ENCODE measurements around the gene KSR2. TPM values are rescaled to one million over a fixed set of nuclear protein-coding genes. Genes with fewer than 3 reads are reported as not detected.
A peak's percentile ranks its signal among the peaks of the same experiment; 100 is the strongest.
"Not testable (repeated sequence)": the region's sequence is repeated elsewhere in the genome, so short reads cannot be mapped to it uniquely, and the experiment has no call there.

KSR2 gene
- total RNA-seq, 2 experiments from 2014 or later = not detected

DNA sequence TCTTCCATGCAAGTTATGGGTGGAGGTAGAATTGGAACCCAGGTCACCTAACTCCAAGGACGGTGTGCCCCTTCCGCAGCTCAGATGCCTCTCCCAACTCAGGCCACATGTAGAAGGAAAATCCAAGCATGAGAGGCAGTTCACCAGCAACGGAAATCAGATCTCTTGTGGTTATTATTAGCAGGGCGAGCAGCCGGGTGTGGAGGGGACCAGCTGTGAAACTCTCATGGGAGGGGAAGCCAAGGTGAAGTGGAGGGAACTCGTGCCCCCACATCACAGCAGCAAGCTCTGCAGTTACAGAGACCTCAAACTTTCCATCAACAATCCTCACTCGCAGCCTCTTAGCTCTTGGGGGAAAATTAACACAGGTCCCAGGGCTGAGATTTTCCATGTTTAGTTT lies 79.7 kb downstream of the KSR2 start:
- no peak overlapping the region for H3K4me3 Mint-ChIP-seq
- no peak for DNase-seq
- no peak overlapping the region for H3K27ac Mint-ChIP-seq
- H3K4me1 Mint-ChIP-seq = no peaks in the 10 kb centered on the region
- H3K9me3 Mint-ChIP-seq = no peaks in the 10 kb centered on the region
- H3K36me3 Mint-ChIP-seq = no peaks in the 10 kb centered on the region
- peaks cover 21% of the 10 kb centered on the region for H3K27me3 Mint-ChIP-seq

DNA sequence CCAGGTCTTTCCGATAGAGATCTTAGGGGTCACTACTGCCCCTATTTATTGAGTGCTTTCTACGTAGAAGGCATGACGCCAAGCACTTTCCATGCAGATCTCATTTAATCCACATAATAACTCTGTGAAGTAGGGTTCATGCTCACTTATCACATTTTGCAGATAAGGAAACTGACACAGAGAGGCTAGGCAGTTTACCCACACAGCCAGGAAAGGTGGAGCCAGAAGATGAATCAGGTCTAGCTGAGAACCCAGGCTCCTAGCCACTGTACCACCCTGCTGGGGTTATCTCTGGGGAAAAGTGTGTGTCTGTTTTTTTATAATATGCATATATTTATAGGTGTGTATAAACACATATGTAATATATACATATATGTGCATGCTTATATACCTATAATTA lies 83.6 kb downstream of the KSR2 start:
- Mint-ChIP-seq H3K9me3 (peaks cover 1% of the 10 kb centered on the region), H3K36me3 (no peaks in the 10 kb centered on the region), H3K4me1 (no peaks in the 10 kb centered on the region), H3K4me3 (no peak overlapping the region), H3K27me3 (peaks cover 27% of the 10 kb centered on the region), H3K27ac (no peak overlapping the region)
- no peak for DNase-seq

DNA sequence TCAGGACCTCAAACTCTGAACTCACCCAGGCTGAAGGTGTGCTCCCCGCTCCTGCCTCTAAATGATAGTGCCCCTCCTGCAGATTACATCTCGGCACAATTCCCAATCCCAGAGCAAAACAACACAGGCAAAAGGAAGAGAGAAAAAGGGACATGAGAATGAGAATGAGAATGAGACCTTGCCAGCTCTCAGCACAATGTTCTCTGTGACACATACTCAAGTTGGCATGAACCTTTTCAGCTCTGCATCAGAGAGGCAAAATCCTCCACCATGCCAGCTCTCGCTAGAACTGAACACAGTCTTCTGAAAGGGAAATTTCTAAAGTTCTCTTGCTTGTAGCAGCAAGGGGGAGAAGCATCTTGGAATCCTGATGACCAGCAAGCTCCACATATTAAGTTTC lies 84.6 kb downstream of the KSR2 start:
- Mint-ChIP-seq H3K9me3 (peaks cover 1% of the 10 kb centered on the region), H3K27me3 (peaks cover 17% of the 10 kb centered on the region), H3K4me3 (no peak overlapping the region), H3K4me1 (no peaks in the 10 kb centered on the region), H3K36me3 (no peaks in the 10 kb centered on the region), H3K27ac (no peak overlapping the region)
- DNase-seq = no peak

DNA sequence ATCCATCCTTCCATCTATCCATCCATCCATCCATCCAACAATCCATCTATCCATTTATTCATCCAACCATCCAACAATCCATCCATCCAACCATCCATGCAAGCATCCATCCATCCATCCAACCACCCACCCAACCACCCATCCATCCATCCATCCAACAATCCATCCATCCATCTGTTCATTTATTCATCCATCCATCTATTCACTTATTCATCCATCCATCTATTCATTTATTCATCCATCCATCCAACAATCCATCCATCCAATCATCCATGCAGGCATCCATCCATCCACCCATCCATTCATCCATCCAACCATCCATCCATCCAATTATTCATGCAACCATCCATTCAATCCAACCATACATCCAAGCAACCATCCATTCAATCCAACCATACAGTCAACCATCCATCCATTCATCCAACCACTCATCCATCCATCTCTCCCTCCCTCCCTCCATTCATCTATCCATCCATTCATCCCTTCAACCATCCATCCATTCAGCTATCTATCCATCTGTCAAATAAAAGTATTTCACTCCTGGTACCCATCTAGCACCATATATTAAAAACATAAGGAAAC lies 86.1 kb downstream of the KSR2 start:
- Mint-ChIP-seq H3K27ac (no peak overlapping the region), H3K27me3 (peaks cover 21% of the 10 kb centered on the region), H3K36me3 (no peaks in the 10 kb centered on the region), H3K4me3 (no peak overlapping the region), H3K9me3 (peaks cover 1% of the 10 kb centered on the region), H3K4me1 (no peaks in the 10 kb centered on the region)
- no peak for DNase-seq

DNA sequence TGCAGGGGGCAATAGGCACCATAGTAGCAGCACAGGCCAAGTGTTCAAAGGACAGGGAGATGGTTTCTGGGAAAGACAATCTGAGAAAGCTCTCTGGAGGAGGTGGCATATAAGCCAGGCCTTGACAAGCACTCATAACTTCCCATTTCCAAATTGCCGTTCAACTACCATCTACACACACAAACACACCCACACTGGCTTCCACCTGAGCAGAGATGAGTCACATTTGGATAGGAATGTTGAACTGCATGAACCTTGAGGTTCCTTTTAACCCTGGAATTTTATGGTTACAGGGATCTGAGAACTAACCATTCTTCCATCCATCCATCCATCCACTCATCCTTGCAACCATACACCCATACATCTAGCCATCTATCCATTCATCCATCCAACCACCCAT lies 86.6 kb downstream of the KSR2 start:
- H3K4me1 Mint-ChIP-seq = no peaks in the 10 kb centered on the region
- no peak overlapping the region for H3K27ac Mint-ChIP-seq
- peaks cover 1% of the 10 kb centered on the region for H3K9me3 Mint-ChIP-seq
- no peak for DNase-seq
- H3K27me3 Mint-ChIP-seq = peaks cover 22% of the 10 kb centered on the region
- H3K36me3 Mint-ChIP-seq = no peaks in the 10 kb centered on the region
- H3K4me3 Mint-ChIP-seq = no peak overlapping the region

DNA sequence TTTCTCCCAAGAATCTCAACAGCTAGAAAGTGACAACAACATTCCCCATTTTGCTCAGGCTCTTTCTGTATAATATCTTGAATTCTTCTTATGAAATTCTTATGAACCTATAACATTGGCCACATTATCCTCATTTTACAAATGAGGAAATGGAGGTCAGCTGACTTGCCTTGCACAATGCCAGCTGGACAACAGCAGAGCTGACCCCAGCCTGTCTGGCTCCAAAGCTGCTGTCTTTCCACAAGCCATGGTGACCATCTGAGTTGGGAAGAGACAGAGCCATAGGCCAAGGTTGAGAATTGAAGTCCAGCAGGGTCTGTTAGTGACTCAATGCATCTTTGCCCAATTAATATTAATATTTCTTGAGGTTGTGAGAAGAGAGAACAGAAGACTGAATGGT lies 87.3 kb downstream of the KSR2 start:
- Mint-ChIP-seq H3K27ac (no peak overlapping the region), H3K27me3 (peaks cover 25% of the 10 kb centered on the region), H3K9me3 (peaks cover 1% of the 10 kb centered on the region), H3K36me3 (no peaks in the 10 kb centered on the region), H3K4me3 (no peak overlapping the region), H3K4me1 (no peaks in the 10 kb centered on the region)
- DNase-seq = no peak

DNA sequence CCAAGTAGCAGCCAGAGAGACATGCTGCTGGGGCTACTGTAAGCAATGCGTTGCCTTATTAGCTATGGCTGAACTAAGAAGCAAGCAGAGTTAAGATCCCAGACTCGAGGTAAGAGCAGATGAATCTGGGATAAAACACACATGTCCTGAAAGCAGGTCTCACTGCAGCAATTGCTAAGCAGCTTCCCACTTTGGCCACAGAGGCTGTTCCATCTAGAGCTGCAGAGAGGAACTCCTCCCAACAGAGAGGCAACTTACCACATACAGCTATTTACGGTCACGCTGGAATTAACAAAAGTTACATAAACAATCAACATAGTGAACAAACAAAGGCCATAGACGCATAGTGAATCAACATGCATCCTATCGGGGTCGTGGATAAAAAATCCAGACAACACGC lies 90.2 kb downstream of the KSR2 start:
- no peak for DNase-seq
- Mint-ChIP-seq H3K9me3 (peaks cover 1% of the 10 kb centered on the region), H3K36me3 (no peaks in the 10 kb centered on the region), H3K4me1 (peaks cover 8% of the 10 kb centered on the region), H3K4me3 (no peak overlapping the region), H3K27me3 (peaks cover 41% of the 10 kb centered on the region), H3K27ac (no peak overlapping the region)

DNA sequence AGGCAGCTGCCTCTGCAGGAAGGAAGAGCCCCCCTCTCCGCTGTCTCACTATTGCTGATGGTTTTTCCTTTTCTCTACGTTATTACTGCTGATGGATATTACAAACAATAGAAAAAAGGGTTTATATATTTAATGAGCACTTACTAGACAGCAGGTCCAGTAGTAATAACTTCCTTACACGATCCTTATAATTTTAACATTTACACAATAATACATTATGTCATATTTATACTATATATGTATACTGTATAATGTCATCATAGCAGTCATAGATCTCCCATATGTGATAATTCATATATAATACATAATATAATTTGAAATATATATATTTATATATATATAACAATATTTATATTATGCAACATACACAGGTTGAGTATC lies 92.4 kb downstream of the KSR2 start:
- Mint-ChIP-seq H3K36me3 (no peaks in the 10 kb centered on the region), H3K4me3 (no peak overlapping the region), H3K4me1 (peaks cover 8% of the 10 kb centered on the region), H3K9me3 (no peaks in the 10 kb centered on the region), H3K27ac (no peak overlapping the region), H3K27me3 (peaks cover 28% of the 10 kb centered on the region)
- DNase-seq = no peak

DNA sequence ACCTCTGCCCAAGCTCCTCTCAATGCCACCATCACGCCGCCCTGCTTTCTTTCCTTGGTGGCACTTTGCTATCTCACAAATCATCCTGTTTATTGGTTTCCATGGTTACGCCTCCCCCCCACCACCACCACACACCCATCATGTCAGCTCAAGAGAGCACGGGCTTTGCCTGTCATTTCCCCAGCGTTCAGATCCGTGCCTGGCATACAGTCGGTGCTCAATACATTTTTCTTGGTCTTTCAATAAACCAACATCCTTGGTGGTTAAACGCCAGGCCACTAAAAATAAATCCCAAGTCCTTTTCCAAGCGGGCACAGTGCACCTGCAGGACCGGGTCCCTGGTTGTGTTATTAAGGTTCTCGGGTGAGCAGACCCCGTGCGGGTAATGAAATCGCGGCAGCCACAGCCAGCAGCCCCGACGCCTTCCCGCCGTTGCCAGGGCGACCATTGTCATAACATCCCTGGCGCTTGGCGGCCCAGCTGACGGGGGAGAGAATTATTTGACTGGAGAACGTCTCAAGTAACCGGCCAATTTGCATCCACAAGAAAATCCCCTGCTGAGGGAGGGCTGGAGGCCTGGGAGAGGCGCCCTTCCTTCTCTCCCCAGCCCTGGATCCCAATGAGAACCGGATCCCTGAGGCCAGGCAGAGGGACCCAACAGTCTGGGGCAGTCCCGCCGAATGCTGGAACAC lies 92.9 kb downstream of the KSR2 start:
- no peaks in the 10 kb centered on the region for H3K9me3 Mint-ChIP-seq
- H3K27me3 Mint-ChIP-seq = peaks cover 28% of the 10 kb centered on the region
- no peak overlapping the region for H3K4me3 Mint-ChIP-seq
- H3K36me3 Mint-ChIP-seq = no peaks in the 10 kb centered on the region
- peaks cover 8% of the 10 kb centered on the region for H3K4me1 Mint-ChIP-seq
- no peak overlapping the region for H3K27ac Mint-ChIP-seq
- peak; percentile 54 for DNase-seq

DNA sequence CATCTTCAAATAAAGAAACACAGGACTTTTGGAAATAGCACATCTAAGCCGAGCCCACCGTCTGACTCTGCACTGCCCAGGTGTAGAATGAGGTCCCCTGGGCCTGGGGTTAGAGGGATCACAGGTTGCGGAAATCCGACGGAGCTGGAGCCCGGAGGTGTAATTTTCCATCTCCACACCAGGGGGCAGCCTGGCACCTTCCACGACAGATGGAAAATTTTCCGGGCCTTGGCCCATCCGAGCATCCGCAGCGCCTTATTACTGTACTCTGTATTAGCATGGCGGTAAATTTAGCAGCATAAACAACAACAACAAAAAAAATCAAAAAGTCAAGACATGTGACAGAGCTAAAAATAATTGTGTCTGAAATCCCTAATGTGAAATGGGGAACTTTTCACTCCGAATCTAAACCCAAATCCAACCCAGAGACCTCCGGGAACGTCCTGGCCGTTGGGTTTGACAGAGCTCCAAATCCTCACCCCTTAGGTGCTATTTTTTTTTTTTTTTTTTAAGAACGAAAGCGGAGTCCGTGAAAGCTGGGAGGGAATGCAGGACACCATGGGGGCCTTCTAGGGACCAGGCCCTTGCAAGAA lies 93.9 kb downstream of the KSR2 start:
- Mint-ChIP-seq H3K27me3 (peaks cover 28% of the 10 kb centered on the region), H3K36me3 (no peaks in the 10 kb centered on the region), H3K9me3 (no peaks in the 10 kb centered on the region), H3K4me1 (peaks cover 8% of the 10 kb centered on the region), H3K4me3 (no peak overlapping the region), H3K27ac (no peak overlapping the region)
- peak; percentile 70 for DNase-seq

DNA sequence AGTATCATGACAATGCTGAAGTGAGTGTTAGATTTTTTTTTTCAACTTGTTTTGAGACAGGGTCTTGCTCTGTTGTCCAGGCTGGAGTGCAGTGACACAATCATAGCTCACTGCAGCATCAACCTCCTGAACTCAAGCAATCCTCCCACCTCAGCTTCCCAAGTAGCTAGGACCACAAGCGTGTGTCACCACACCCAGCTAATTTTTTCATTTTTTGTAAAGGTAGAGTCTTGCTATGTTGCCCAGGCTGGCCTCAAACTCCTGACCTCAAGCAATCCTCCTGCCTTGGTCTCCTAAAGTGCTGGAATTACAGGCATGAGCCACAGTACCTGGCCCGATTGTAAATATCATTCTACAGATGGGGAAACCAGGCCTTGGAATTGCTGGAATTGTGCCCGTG lies 94.6 kb downstream of the KSR2 start:
- H3K36me3 Mint-ChIP-seq, H3K4me1 Mint-ChIP-seq, H3K4me3 Mint-ChIP-seq, H3K9me3 Mint-ChIP-seq, DNase-seq, H3K27ac Mint-ChIP-seq: not testable (repeated sequence)
- H3K27me3 Mint-ChIP-seq = peaks cover 28% of the 10 kb centered on the region

DNA sequence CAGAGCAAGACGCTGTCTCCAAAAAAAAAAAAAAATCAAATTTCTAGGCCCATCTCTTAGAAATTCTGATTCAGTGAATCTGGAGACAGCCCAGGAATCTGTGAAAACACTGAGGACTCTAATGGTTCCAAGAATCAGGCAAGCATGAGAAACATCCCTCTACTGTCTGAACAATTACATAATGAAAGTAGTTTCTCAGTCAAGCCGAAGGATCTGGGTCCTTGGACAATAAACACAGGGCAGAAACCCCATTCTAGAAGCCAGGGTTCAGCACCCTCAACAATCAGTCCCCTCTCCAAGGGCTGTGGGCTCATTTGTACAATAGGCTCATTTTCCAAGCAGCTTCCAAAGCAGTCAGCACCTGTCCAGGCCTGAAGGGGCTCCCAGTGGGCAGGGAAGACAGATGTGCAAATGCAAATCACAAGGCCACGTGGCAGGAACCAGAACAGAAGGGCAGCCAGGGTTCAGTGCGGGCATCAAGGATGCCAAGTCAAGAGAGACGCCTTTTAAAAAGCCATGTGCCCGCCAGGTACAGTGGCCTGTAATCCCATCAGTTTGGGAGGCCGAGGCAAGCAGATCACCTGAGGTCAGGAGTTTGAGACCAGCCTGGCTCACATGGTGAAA lies 96.1 kb downstream of the KSR2 start:
- Mint-ChIP-seq H3K9me3 (no peaks in the 10 kb centered on the region), H3K36me3 (no peaks in the 10 kb centered on the region), H3K27me3 (peaks cover 20% of the 10 kb centered on the region), H3K4me1 (peaks cover 8% of the 10 kb centered on the region), H3K27ac (no peak overlapping the region), H3K4me3 (no peak overlapping the region)
- no peak for DNase-seq

DNA sequence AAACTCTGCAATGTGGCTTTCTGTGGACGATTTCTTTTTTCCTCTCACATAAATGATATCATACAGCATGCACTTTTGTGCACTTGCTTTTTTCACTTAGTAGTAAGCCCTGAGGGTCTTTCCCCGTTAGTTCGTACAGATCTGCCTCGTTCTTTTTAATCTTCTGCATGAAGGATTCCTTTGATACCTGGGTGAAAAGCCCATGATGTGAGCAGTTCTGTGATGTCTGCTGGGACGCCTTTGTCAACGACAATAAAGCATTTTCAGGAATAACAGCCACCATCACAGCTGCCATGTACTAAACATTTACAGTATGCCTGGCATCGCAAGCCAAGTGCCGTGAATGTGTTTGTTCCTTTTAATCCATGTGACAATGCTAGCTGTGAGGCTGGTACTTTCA lies 99.2 kb downstream of the KSR2 start:
- Mint-ChIP-seq H3K4me1 (no peaks in the 10 kb centered on the region), H3K4me3 (no peak overlapping the region), H3K36me3 (no peaks in the 10 kb centered on the region), H3K27ac (no peak overlapping the region), H3K27me3 (peaks cover 2% of the 10 kb centered on the region), H3K9me3 (no peaks in the 10 kb centered on the region)
- no peak for DNase-seq

DNA sequence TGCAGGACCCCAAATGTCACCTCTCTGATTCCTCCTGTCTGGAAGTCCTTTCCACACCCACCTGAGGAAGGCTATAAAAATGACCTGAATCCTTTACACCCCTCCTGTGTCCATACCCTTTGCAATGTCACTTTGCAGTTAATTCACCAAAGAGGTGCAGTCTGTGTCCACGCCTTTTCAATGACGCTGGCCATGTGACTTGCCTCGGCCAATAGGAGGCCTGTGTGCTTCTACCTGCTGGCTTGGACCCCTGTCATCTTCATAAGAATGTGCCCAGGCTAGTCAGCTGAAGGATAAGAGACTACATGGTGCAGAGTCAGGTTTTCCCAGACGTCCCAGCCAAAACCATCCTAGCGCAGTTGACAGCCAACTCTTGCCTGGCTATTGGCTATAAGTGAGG lies 101.4 kb downstream of the KSR2 start:
- DNase-seq = no peak
- Mint-ChIP-seq H3K27ac (no peak overlapping the region), H3K9me3 (no peaks in the 10 kb centered on the region), H3K36me3 (no peaks in the 10 kb centered on the region), H3K4me3 (no peak overlapping the region), H3K4me1 (no peaks in the 10 kb centered on the region), H3K27me3 (peaks cover 9% of the 10 kb centered on the region)

DNA sequence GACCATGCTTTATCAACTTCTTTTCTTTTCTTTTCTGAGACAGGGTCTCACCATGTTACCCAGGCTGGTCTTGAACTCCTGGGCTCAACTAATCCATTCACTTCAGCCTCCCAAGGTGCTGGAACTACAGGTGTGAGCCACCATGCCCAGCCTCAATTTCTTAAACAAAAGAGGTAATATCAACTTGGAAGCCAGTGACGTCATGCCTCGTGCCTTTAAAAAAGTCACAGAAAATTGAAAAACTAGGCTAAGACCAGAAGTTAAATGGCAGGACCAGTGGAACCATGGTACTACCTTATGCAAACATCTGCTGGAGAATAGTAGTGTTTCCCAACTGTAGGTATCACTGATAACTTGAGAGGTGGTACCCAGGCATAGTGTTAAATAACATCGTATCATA lies 103.3 kb downstream of the KSR2 start:
- Mint-ChIP-seq H3K27ac (no peak overlapping the region), H3K27me3 (peaks cover 9% of the 10 kb centered on the region), H3K4me1 (no peaks in the 10 kb centered on the region), H3K4me3 (no peak overlapping the region), H3K36me3 (no peaks in the 10 kb centered on the region), H3K9me3 (no peaks in the 10 kb centered on the region)
- no peak for DNase-seq

All from activated naive CD8-positive, alpha-beta T cell treated with anti-CD3 and anti-CD28 coated beads for 36 hours (primary cell).